Prostate gland (tissue), 2 donors: ENCODE measurements around the gene CNTNAP3.
"Not testable (repeated sequence)": the region's sequence is repeated elsewhere in the genome, so short reads cannot be mapped to it uniquely, and the experiment has no call there.

Experiments used
- POLR2A ChIP-seq: fragments of 450-650 bp; IDR thresholded peaks from one replicate; pipeline ENCODE4 v1.6.1; 2016; ENCODE audit warnings: antibody characterized with exemption, mild to moderate bottlenecking
- TF ChIP-seq, protein P1 (sequence below), 4 experiments: fragments of 200-600 bp in 2 of 4; fragments of 450-650 bp in 2 of 4; sonication (generic) in 2 of 4; IDR thresholded peaks; 1 replicate in 3 of 4; 2 replicates in 1 of 4; pipeline ENCODE4 v1.5.1; 2016 to 2019; ENCODE audit warnings: antibody characterized with exemption in 4 of 4, mild to moderate bottlenecking in 2 of 4, moderate library complexity in 2 of 4

DNA sequence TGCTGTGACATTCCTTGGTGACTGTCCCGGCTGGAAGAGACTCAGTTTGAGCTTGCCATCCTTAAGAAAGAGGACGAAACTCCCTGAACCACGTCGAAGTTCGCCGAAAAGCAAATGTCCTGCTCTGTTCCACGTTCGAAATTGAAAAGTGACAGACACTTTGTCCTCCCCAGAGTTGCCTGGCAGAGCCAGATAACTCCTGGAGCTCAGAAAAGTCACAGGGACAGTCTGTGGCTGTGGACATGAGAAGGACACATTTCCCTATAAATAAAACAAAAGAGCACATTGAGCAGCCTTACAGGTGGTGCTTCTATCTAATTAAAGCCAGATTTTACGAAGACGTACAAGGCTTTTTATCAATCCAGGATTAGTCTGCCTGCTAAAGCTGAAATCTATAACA is 116.6 kb downstream of the CNTNAP3 start:
- TF ChIP-seq, protein P1, sequence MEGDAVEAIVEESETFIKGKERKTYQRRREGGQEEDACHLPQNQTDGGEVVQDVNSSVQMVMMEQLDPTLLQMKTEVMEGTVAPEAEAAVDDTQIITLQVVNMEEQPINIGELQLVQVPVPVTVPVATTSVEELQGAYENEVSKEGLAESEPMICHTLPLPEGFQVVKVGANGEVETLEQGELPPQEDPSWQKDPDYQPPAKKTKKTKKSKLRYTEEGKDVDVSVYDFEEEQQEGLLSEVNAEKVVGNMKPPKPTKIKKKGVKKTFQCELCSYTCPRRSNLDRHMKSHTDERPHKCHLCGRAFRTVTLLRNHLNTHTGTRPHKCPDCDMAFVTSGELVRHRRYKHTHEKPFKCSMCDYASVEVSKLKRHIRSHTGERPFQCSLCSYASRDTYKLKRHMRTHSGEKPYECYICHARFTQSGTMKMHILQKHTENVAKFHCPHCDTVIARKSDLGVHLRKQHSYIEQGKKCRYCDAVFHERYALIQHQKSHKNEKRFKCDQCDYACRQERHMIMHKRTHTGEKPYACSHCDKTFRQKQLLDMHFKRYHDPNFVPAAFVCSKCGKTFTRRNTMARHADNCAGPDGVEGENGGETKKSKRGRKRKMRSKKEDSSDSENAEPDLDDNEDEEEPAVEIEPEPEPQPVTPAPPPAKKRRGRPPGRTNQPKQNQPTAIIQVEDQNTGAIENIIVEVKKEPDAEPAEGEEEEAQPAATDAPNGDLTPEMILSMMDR (IDR thresholded peaks at IDR 0.05) = not testable (repeated sequence)
- TF ChIP-seq POLR2A = not testable (repeated sequence)
